Fibroblast of lung (primary cell): Measurements from ENCODE around the gene FNBP1L. TPM values are rescaled to one million over a fixed set of nuclear protein-coding genes. Genes with fewer than 3 reads are reported as not detected.

ENCODE experiments used
- DNase-seq, 2 donors: peaks; one replicate each; pipeline versions ENCODE4 v3.0.0 to v3.0.0-alpha.2; 2010; ENCODE audit warnings: low read depth in 2 of 2
- H2AFZ ChIP-seq: 2 replicates; pipeline ENCODE4 v1.5.1; 2012; ENCODE audit warnings: low read length, control low read depth, inconsistent platforms
- H3K27ac ChIP-seq: 2 replicates; pipeline ENCODE4 v1.5.1; 2011; ENCODE audit warnings: low read length, control low read depth; ENCODE audit not compliant: insufficient read depth
- H3K27me3 ChIP-seq: 2 replicates; pipeline ENCODE4 v1.5.1; 2011; ENCODE audit warnings: mild to moderate bottlenecking, low read length; ENCODE audit not compliant: control insufficient read depth, insufficient read depth
- H3K36me3 ChIP-seq: 2 replicates; pipeline ENCODE4 v1.5.1; 2011; ENCODE audit warnings: low read length; ENCODE audit not compliant: control insufficient read depth, insufficient read depth
- H3K4me1 ChIP-seq: 2 replicates; pipeline ENCODE4 v1.5.1; 2011; ENCODE audit warnings: low read length; ENCODE audit not compliant: control insufficient read depth, insufficient read depth; ENCODE audit errors: extremely low read depth
- H3K4me2 ChIP-seq: 2 replicates; pipeline ENCODE4 v1.5.1; 2011; ENCODE audit warnings: low read length, control low read depth; ENCODE audit not compliant: insufficient read depth; ENCODE audit errors: extremely low read depth
- H3K4me3 ChIP-seq, 4 experiments: fragments of 200-600 bp in 1 of 4; sonication (generic) in 1 of 4; replicated peaks in 1 of 4; 2 replicates each; pipeline ENCODE4 v1.5.1; 2011 to 2016; ENCODE audit warnings: low read length in 4 of 4, low read depth in 3 of 4, mild to moderate bottlenecking in 3 of 4, control low read depth in 2 of 4, inconsistent platforms in 1 of 4, mixed read lengths in 1 of 4; ENCODE audit not compliant: insufficient read depth in 1 of 4; ENCODE audit errors: control extremely low read depth in 1 of 4
- H3K79me2 ChIP-seq: 2 replicates; pipeline ENCODE4 v1.5.1; 2012; ENCODE audit warnings: mild to moderate bottlenecking, low read length, inconsistent platforms; ENCODE audit not compliant: control insufficient read depth, insufficient read depth
- H3K9ac ChIP-seq: 2 replicates; pipeline ENCODE4 v1.5.1; 2011; ENCODE audit warnings: mild to moderate bottlenecking, low read length, control low read depth; ENCODE audit not compliant: insufficient read depth
- H3K9me3 ChIP-seq: 2 replicates; pipeline ENCODE4 v1.5.1; 2012; ENCODE audit warnings: low read depth, low read length; ENCODE audit not compliant: control insufficient read depth, insufficient read depth
- H4K20me1 ChIP-seq: 2 replicates; pipeline ENCODE4 v1.5.1; 2011; ENCODE audit warnings: low read length; ENCODE audit not compliant: control insufficient read depth, insufficient read depth; ENCODE audit errors: extremely low read depth
- CTCF ChIP-seq, 2 donors: IDR thresholded peaks in 1 of 2; conservative IDR thresholded peaks in 1 of 2; 1 replicate in 1 of 2; 2 replicates in 1 of 2; pipeline ENCODE4 v1.5.1; 2011 to 2012; ENCODE audit warnings: low read length in 2 of 2, control low read depth in 1 of 2, inconsistent platforms in 1 of 2, low read depth in 1 of 2, mild to moderate bottlenecking in 1 of 2
- EZH2 ChIP-seq: IDR thresholded peaks from 2 replicates; pipeline ENCODE4 v1.5.1; 2012; ENCODE audit warnings: low read length, control low read depth, mild to moderate bottlenecking; ENCODE audit errors: missing control alignments
- polyA plus RNA-seq, 2 donors: library from polyadenylated mRNA; depleted of rRNA in 1 of 2; stranded (reverse) in 1 of 2; unstranded in 1 of 2; fragments of >200 nt; gene quantifications; 2 replicates each; pipeline ENCODE4 v1.2.1, GENCODE V29; 2011 to 2012; ENCODE audit warnings: missing spikeins in 1 of 2
- total RNA-seq: library from RNA; depleted of rRNA; stranded (reverse); fragments of >200 nt; gene quantifications from 2 replicates; pipeline ENCODE4 v1.2.1, GENCODE V29; 2014

Gene FNBP1L
- total and polyA plus RNA-seq, 2 donors (not counting 1 experiment from before 2014, with no cell fraction given), result 3.0 to 4.1 TPM

- Histone ChIP-seq H3K79me2 (no peaks in the 10 kb centered on the region), H3K27ac (no peak overlapping the region), H3K36me3 (no peaks in the 10 kb centered on the region), H3K4me2 (no peak overlapping the region), H3K9ac (no peak overlapping the region), H2AFZ (no peak overlapping the region), H3K4me1 (peaks cover 3% of the 10 kb centered on the region), H3K27me3 (peaks cover 10% of the 10 kb centered on the region), H4K20me1 (no peaks in the 10 kb centered on the region), H3K9me3 (no peaks in the 10 kb centered on the region), H3K4me3 (no peak overlapping the region)
- no peak for TF ChIP-seq EZH2
- no peak for TF ChIP-seq CTCF (conservative IDR thresholded peaks at IDR 0.05 in 1 of 2, IDR thresholded peaks at IDR 0.05 in 1 of 2; ENCODE audit: low read depth in 1 of 2, low read length in 2 of 2)
- no peak for DNase-seq
Measured at GRCh38 chr1:93450321-93450720, 2.4 kb downstream of the FNBP1L start.

GRCh38 chr1:93453911-93454310, 6.0 kb downstream of the FNBP1L start:
- TF ChIP-seq CTCF (conservative IDR thresholded peaks at IDR 0.05 in 1 of 2, IDR thresholded peaks at IDR 0.05 in 1 of 2; ENCODE audit: low read depth in 1 of 2, low read length in 2 of 2) (no peak), EZH2 (no peak)
- H3K27ac ChIP-seq, result no peak overlapping the region
- no peak overlapping the region for H3K4me2 ChIP-seq
- H4K20me1 ChIP-seq, result no peaks in the 10 kb centered on the region
- H3K79me2 ChIP-seq, result no peaks in the 10 kb centered on the region
- H3K27me3 ChIP-seq, result peaks cover 8% of the 10 kb centered on the region
- H3K4me1 ChIP-seq, result peaks cover 3% of the 10 kb centered on the region
- no peaks in the 10 kb centered on the region for H3K36me3 ChIP-seq
- no peaks in the 10 kb centered on the region for H3K9me3 ChIP-seq
- no peak overlapping the region for H2AFZ ChIP-seq
- no peak for DNase-seq
- H3K4me3 ChIP-seq, result no peak overlapping the region
- no peak overlapping the region for H3K9ac ChIP-seq

DNA sequence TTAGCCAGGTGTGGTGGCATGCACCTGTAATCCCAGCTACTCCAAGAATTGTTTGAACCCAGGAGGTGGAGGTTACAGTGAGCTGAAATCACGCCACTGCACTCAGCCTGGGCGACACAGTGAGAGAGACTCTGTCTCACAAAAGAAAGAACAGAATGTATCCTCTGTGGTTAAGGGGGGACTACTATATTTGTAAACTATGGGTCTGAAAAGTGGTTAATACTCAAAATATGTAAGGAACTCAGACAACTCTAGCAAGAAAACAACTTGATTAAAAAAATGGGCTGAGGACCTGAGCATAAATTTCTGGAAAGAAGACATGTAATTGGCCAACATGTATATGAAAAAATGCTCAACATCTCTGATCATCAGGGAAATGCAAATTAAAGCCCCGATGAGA, 11.2 kb downstream of the FNBP1L start:
- Histone ChIP-seq H3K9ac (no peak overlapping the region), H2AFZ (no peak overlapping the region), H4K20me1 (no peaks in the 10 kb centered on the region), H3K79me2 (no peaks in the 10 kb centered on the region), H3K4me1 (no peaks in the 10 kb centered on the region), H3K27me3 (no peaks in the 10 kb centered on the region), H3K27ac (no peak overlapping the region), H3K4me3 (no peak overlapping the region), H3K9me3 (no peaks in the 10 kb centered on the region), H3K36me3 (no peaks in the 10 kb centered on the region), H3K4me2 (no peak overlapping the region)
- TF ChIP-seq EZH2 (no peak), CTCF (conservative IDR thresholded peaks at IDR 0.05 in 1 of 2, IDR thresholded peaks at IDR 0.05 in 1 of 2; ENCODE audit: low read depth in 1 of 2, low read length in 2 of 2) (no peak)
- DNase-seq, result no peak
